T-helper 1 cell treated with Interleukin-12 subunit alpha and Interleukin-12 subunit beta and Interleukin-4 antibody, amounts not matched to agents 30 μg/mL and 1 μg/mL, for 36 hours (primary cell): ENCODE data around the gene STUM.

Experiments used
- H3K27ac Mint-ChIP-seq: one replicate; pipeline ENCODE4 v1.8.0; 2021; ENCODE audit warnings: mild to moderate bottlenecking, mixed read lengths
- H3K27me3 Mint-ChIP-seq: one replicate; pipeline ENCODE4 v1.8.0; 2021; ENCODE audit warnings: low read depth, mixed read lengths
- H3K36me3 Mint-ChIP-seq: one replicate; pipeline ENCODE4 v1.8.0; 2021; ENCODE audit warnings: low read depth, mixed read lengths
- H3K4me1 Mint-ChIP-seq: one replicate; pipeline ENCODE4 v1.8.0; 2021; ENCODE audit warnings: low read depth, mixed read lengths
- H3K4me3 Mint-ChIP-seq: one replicate; pipeline ENCODE4 v1.8.0; 2021; ENCODE audit warnings: mild to moderate bottlenecking, moderate library complexity, mixed read lengths
- H3K9me3 Mint-ChIP-seq: one replicate; pipeline ENCODE4 v1.8.0; 2021; ENCODE audit warnings: mixed read lengths

The STUM gene

DNA sequence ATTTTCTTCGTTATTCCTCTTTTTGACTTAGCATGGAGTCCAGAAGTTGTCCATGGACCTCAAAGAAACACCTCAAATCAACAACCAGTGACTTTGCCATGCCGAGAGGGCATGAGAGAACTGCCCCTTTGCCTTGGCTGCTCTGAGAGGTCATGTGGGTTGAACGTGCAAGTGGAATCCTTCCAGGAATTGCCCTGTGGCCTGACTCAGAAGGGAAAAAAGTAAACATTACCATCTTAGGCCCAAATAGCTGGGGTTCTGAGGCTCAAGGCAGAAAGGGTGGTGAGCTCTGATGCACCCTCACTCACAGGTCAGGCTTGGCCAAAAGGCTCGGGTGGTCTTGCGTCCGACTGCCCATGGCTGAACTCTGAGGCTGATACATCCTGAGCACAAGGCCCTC is 15.1 kb downstream of the STUM start:
- H3K4me1 Mint-ChIP-seq: no peaks in the 10 kb centered on the region
- no peaks in the 10 kb centered on the region for H3K36me3 Mint-ChIP-seq
- no peaks in the 10 kb centered on the region for H3K9me3 Mint-ChIP-seq
- H3K27me3 Mint-ChIP-seq: peaks cover 8% of the 10 kb centered on the region
- no peak overlapping the region for H3K27ac Mint-ChIP-seq
- H3K4me3 Mint-ChIP-seq: no peak overlapping the region

DNA sequence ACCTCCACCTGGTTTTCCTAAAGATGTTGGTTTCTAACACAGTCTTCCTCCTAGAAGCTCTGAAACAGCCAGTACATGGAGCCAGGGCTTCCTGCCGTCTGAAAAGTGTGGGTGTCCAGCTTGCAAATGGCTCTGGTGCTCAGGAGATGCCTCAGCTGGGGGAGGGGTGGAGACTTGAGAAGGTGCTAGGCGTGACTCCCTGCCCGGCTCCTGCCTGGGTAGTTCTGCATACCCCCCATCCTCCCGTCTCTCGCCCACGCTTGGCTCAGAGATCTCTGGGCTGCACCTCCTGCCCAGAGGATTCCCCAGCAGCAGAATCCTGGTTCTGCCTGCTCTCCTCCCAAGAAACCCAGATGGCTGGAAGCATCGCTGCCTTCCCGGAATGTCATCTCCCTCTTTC is 16.9 kb downstream of the STUM start:
- no peaks in the 10 kb centered on the region for H3K9me3 Mint-ChIP-seq

DNA sequence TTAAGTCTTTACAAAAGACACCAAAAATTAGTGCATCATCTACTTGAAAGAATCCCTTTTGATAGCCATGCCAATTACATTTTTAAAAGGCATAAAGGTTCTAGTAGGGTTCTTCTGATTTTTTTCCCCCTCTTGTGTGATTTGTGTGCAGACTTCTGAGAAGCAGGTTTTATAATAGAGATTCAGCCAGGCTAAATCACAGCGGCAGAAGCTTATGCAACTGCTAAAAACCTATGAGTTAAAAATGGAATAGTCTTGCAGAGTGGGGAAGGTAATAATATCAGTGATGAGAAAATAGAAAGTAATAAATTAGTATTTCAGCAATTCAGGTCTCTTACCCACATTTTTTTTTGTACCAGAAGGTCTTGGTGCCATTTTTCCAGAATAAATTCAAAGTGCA is 17.7 kb downstream of the STUM start:
- H3K9me3 Mint-ChIP-seq: no peaks in the 10 kb centered on the region
- H3K4me1 Mint-ChIP-seq: no peaks in the 10 kb centered on the region

More for the DNA sequence above, 16.9 kb downstream of the STUM start:
- Mint-ChIP-seq H3K27me3 (peaks cover 6% of the 10 kb centered on the region), H3K36me3 (no peaks in the 10 kb centered on the region), H3K27ac (no peak overlapping the region), H3K4me1 (no peaks in the 10 kb centered on the region), H3K4me3 (no peak overlapping the region)

DNA sequence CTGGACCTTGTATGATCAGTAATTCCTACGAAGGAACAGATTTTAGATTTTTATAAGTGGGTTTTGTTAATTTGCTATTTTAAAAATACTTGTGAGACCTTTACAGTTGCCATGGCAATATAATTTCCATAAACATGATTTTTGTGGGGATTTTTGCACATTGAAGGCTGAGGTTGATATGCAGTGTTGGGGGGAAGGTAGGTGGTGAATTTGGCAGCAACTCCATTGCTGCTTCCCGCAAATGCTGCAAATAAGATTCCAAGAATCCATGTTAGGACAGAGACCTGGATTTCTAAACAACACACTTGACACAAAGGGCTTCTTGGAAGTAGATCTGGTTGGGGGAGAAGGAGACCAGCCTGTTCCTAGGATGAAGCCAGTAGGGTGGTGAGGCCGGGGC is 18.2 kb downstream of the STUM start:
- no peaks in the 10 kb centered on the region for H3K4me1 Mint-ChIP-seq
- no peaks in the 10 kb centered on the region for H3K36me3 Mint-ChIP-seq
- no peak overlapping the region for H3K27ac Mint-ChIP-seq
- no peaks in the 10 kb centered on the region for H3K27me3 Mint-ChIP-seq
- H3K4me3 Mint-ChIP-seq: no peak overlapping the region
- H3K9me3 Mint-ChIP-seq: no peaks in the 10 kb centered on the region

More for the DNA sequence above, 17.7 kb downstream of the STUM start:
- no peak overlapping the region for H3K27ac Mint-ChIP-seq
- no peak overlapping the region for H3K4me3 Mint-ChIP-seq
- no peaks in the 10 kb centered on the region for H3K36me3 Mint-ChIP-seq
- peaks cover 5% of the 10 kb centered on the region for H3K27me3 Mint-ChIP-seq

DNA sequence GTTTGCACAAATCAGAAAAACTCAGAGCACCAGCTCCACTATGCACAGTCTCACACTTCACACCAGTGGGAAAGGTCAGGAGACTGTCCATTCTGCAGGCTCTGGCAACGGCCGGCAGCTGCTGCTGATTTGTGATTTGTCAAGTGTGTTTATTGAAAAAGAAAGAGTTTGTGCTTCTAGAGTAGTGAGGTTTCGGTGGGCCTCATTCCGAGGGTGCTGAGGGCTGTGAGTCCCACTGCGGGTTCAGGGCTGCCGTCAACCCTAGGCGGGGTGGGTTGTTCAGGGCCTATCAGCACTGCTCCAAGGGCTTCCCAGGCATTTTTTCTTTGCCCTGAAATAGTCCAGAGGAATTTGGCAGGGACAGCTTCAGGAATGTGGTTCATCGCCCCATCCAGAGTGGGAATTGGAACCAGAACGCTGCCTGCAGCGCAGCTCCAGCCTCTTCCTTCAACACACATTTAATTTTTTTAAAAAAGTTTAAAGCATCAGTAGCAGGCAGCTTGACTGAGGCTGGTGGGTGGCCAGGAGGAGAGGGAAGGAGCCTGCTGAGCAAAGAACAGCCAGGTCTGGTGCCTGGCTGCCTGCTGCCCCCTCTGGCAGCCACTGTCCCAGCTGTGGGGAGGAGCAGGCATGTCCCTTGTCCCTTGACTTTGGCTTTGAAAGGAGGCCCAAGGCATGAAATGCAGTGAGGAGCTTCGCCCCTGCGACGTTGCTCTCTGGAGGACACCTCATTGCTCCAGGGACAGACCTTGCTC is 19.7 kb downstream of the STUM start:
- no peak overlapping the region for H3K4me3 Mint-ChIP-seq
- no peaks in the 10 kb centered on the region for H3K4me1 Mint-ChIP-seq
- no peaks in the 10 kb centered on the region for H3K27me3 Mint-ChIP-seq
- no peaks in the 10 kb centered on the region for H3K36me3 Mint-ChIP-seq
- H3K27ac Mint-ChIP-seq: no peak overlapping the region
- no peaks in the 10 kb centered on the region for H3K9me3 Mint-ChIP-seq

DNA sequence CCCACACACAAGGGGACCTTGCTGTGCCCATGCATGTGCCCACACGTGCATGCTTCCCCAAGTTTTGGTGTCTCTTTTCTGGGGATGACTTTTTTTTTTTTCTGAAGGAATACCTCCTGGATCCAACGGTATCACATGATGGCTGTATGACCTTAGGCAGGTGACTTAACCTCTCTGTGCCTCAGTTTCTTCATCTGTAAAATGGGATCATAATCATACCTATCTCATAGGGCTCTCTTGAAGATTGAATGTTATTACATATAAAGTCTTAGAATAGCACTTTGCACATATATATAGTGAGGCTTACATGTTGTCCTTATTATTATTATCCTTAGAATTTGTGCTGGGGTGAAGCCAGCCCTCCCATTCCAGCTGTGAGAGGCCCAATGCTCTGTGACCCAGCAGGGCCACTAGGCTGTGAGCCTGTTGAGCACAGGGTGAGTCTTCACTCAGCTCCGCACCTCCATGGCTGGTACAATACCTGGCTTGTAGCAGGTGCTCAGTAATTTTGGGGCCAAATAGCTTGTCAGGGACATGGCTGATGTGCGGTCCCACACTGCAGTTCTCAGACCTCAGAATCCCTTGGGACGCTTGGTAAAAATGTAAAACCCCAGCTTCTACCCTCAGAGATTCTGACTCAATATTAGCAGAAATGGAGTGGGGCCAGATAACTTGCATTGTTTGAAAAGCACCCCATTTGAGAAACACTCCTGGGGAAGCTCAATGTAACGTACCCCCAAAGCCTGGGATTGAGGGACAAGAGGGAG is 20.6 kb downstream of the STUM start:
- Mint-ChIP-seq H3K27ac (no peak overlapping the region), H3K4me1 (no peaks in the 10 kb centered on the region), H3K9me3 (no peaks in the 10 kb centered on the region), H3K27me3 (no peaks in the 10 kb centered on the region), H3K36me3 (no peaks in the 10 kb centered on the region), H3K4me3 (no peak overlapping the region)

DNA sequence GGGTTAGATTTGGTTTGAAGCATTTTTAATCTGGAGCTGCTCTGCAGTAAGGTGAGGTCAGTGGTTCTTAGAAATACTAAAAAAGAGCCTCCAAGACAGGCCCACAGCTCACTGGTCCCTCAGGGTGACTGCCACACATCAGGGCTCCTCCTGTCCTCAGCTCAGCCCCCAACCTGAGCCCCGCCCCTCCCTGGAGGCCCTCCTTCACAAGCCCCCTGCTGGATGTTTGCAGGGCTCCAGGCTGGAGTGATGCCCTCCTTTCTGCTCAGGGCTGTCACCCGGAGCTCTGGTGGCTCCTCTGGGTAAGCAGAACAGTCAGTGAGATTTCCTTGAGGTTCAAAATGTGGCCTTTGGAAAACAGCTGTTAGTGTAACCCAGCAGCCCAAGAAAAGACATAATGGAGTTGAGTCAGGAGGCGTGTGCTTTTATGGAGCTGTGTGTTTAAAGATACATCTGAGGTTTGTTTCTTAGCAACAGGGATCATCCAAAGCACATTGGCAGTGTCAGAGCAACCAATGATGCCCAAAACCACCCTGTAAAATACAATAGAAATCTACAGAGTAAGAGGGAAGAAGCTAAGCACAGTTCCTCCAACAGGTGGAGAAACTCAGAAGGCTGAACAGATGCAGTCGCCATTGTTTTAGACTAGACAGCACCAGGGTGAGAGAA is 21.4 kb downstream of the STUM start:
- Mint-ChIP-seq H3K9me3 (no peaks in the 10 kb centered on the region), H3K4me3 (no peak overlapping the region)

DNA sequence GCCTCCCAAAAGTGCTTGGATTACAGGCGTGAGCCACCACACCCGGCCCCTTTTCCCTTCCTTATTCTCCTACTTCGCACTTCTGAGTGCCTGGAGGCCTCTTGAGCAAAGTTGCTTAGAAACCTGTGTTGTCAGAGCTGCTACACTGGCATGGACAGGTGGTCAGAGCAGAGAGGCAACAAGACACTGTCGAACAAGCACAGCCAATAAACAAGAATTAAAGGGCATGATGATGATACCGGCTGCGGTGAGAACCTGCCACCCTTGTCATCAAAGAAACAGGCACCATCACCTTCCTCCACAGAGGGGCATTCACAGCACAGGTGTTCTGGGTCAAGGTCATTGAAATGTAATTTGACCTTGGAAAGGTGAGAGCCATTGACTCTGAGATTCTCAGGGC is 23.3 kb downstream of the STUM start:
- Mint-ChIP-seq H3K36me3 (no peaks in the 10 kb centered on the region), H3K27ac (no peak overlapping the region)

More for the DNA sequence above, 21.4 kb downstream of the STUM start:
- Mint-ChIP-seq H3K36me3 (no peaks in the 10 kb centered on the region), H3K4me1 (no peaks in the 10 kb centered on the region), H3K27me3 (no peaks in the 10 kb centered on the region), H3K27ac (no peak overlapping the region)

DNA sequence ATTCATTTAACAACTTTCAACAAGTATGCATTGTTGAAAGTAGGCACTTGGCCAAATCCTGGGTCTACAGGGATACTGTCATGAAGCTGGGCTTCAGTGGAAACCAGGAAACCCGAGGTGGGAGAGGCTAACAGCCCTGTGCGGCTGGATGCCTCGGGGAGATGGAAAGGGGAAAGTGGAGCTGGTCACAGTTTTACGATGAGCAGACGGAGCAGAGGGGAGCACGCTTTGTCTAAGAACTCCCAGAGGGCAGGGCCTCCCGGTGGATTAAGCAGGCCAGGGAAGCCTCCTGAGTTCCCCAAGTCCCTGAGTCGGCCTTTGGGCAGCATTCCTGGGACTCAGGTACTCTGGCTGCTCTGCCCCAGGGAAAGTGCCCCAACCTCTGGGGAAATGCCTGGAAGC is 23.8 kb downstream of the STUM start:
- Mint-ChIP-seq H3K36me3 (no peaks in the 10 kb centered on the region), H3K27me3 (no peaks in the 10 kb centered on the region), H3K4me3 (no peak overlapping the region), H3K4me1 (no peaks in the 10 kb centered on the region), H3K27ac (no peak overlapping the region), H3K9me3 (no peaks in the 10 kb centered on the region)

More for the DNA sequence above, 23.3 kb downstream of the STUM start:
- H3K27me3 Mint-ChIP-seq: no peaks in the 10 kb centered on the region
- no peaks in the 10 kb centered on the region for H3K9me3 Mint-ChIP-seq
- no peaks in the 10 kb centered on the region for H3K4me1 Mint-ChIP-seq
- no peak overlapping the region for H3K4me3 Mint-ChIP-seq

DNA sequence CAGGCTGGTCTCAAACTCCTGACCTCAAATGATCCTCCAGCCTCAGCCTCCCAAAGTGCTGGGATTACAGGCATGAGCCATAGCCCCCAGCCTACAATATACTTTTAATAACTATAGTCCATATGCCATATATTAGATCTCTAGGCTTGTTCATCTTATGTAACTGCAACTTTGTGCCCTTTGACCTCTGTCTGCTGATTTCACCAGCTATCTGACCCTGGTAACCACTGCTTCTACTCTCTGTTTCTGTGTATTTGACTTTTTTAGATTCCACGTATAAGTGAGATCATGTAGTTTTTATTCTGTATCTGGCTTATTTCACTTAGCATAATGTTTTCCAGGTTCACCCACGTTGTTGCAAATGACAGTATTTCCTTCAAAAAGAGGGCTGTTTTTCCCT is 25.5 kb downstream of the STUM start:
- no peaks in the 10 kb centered on the region for H3K9me3 Mint-ChIP-seq
- no peaks in the 10 kb centered on the region for H3K27me3 Mint-ChIP-seq
- H3K36me3 Mint-ChIP-seq: no peaks in the 10 kb centered on the region
- H3K27ac Mint-ChIP-seq: no peak overlapping the region
- no peak overlapping the region for H3K4me3 Mint-ChIP-seq
- no peaks in the 10 kb centered on the region for H3K4me1 Mint-ChIP-seq

DNA sequence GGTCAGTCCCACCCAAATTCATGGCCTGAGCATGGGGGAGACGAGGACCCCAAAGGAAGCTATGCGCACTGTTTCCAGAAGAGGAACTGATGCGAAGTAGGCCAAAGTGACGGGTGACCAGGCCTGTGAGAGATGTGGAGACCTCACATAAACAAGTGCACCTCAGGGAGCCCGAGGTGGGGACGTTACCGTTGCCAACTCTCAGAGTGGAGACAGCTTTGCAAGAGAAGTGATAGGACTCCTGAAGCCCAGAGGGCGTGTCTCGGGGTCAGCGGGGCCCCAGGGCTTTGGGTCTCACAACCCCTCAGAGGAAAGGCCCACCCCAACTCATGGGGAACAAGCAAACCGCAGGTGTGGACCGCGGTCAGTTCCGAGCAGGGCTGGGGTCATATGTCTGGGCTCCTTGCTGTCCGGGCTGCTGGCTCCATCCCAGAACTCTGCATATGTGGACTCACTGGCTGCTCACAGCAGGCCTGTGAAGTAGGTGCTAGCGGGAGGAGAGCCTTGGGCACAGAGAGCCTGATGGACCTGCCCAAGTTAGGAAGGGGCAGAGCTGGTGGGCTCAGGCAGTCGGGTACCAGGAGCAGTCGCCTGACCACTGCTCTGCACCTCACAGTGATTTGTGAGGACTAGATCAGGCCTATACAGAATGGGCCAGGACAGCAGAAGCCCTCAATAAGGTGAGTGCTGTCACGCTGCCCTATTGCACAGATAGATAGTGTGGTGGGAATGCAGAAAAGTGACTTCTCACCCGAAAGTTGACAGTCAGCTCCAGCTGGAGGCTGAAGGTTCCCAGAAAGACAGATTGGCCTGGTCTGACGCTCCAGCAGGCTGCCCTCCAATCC is 26.2 kb downstream of the STUM start:
- H3K27ac Mint-ChIP-seq: no peak overlapping the region
- no peaks in the 10 kb centered on the region for H3K36me3 Mint-ChIP-seq
- no peak overlapping the region for H3K4me3 Mint-ChIP-seq
- H3K9me3 Mint-ChIP-seq: no peaks in the 10 kb centered on the region
- no peaks in the 10 kb centered on the region for H3K4me1 Mint-ChIP-seq
- H3K27me3 Mint-ChIP-seq: no peaks in the 10 kb centered on the region

DNA sequence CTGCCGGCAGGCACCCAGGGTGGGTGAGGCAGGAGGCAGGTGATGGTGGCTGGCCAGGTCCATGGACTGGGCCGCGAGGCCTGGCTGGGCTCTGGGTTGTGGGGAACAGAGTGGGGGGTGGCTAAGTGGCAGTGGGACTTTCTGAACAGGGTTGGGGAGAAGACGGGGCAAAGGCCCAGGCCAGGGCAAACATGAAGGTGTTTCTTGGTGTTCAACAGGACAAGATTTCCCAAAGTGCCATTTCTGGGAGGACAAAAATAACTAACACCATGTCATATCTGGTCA is 26.8 kb downstream of the STUM start:
- no peaks in the 10 kb centered on the region for H3K36me3 Mint-ChIP-seq
- no peaks in the 10 kb centered on the region for H3K9me3 Mint-ChIP-seq
- no peaks in the 10 kb centered on the region for H3K27me3 Mint-ChIP-seq
- H3K4me1 Mint-ChIP-seq: no peaks in the 10 kb centered on the region
- no peak overlapping the region for H3K4me3 Mint-ChIP-seq
- no peak overlapping the region for H3K27ac Mint-ChIP-seq

DNA sequence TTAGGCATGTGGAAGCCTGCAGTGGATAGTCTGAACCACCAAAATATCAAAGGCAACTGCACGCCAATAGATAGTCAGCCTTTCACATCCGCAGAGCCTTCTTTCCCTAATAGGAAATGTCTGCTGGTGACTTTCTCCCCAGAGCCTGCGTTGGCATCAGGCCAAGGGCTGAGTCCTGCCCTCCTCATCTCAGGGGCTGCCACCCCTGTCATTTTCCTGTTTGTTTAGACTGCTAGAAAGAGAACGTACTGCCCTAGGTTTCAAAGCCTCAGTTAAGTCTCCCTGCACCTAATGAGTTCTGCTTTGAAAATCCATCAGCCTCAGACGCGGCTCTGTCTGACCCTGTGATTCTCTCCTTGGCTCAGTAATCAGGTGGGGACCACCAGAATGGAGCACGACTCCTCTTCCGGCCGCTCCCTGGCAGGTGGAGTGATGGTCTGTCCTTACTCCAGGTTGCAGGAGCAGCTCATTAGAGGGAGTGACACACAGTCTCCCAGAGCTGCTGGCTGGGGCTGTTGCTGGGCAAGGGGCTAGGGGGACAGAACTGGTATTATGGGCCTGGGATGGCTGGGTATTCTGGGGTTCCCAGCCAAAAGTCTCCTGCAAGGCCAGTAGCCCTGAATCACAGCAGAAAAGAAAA is 27.3 kb downstream of the STUM start:
- H3K27me3 Mint-ChIP-seq: no peaks in the 10 kb centered on the region
- no peak overlapping the region for H3K4me3 Mint-ChIP-seq
- no peaks in the 10 kb centered on the region for H3K9me3 Mint-ChIP-seq
- H3K27ac Mint-ChIP-seq: no peak overlapping the region
- H3K4me1 Mint-ChIP-seq: no peaks in the 10 kb centered on the region
- H3K36me3 Mint-ChIP-seq: no peaks in the 10 kb centered on the region

DNA sequence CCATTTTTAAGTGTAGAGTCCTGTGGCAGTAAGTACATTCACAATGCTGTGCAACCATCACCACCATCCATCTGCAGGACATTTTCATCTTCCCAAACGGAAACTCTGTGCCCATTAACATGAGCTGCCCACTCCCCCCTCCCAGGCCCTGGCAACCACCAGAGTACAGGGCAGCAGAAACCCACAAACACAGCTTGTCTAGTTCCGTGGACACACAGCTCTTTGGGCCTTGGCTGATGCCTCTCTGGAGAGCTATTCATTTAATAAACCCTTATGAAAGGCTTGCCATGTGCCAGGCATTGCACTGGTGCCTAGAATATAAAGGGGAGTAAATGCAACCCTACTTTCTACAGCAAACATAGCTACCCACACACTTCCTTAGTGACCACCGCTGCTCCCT is 28.0 kb downstream of the STUM start:
- Mint-ChIP-seq H3K4me3 (no peak overlapping the region), H3K27ac (no peak overlapping the region), H3K9me3 (no peaks in the 10 kb centered on the region), H3K36me3 (no peaks in the 10 kb centered on the region), H3K4me1 (no peaks in the 10 kb centered on the region), H3K27me3 (no peaks in the 10 kb centered on the region)
